IMR-90 (cell line): ENCODE results near the gene USP24. TPM values are rescaled to one million over a fixed set of nuclear protein-coding genes. Genes with fewer than 3 reads are reported as not detected.
"Not testable (repeated sequence)": the region's sequence is repeated elsewhere in the genome, so short reads cannot be mapped to it uniquely, and the experiment has no call there.

Experiments used
- ATAC-seq: fragments of 200-7000 bp; cut with Tn5 transposase; 2 replicates; pipeline ENCODE4 v1.9.1; 2020; ENCODE audit warnings: low read depth, mild to moderate bottlenecking, moderate library complexity
- BruUV-seq: library from RNA; stranded (reverse); fragments of 400-500 nt; replicated peaks from 2 replicates; lab custom pipeline; 2021; lab: Mats Ljungman, UMichigan
- CTCF ChIA-PET: fragments of 300-600 bp; formaldehyde crosslinking; extraction: SDS; loops from one replicate; lab custom pipeline; 2021; ENCODE audit warnings: antibody characterized with exemption; lab: Yijun Ruan, JAX
- POLR2A ChIA-PET: fragments of 300-600 bp; sonication (Branson Sonifier 250); formaldehyde crosslinking; loops from one replicate; lab custom pipeline; 2022; ENCODE audit warnings: antibody characterized with exemption; ENCODE audit not compliant: unreplicated experiment; lab: Charles Lee
- DNase-seq: peaks from one replicate; pipeline ENCODE4 v3.0.0; 2013
- H2AFZ ChIP-seq: replicated peaks from 2 replicates; pipeline ENCODE3; 2013; ENCODE audit warnings: low read length, mild to moderate bottlenecking; ENCODE audit not compliant: poor library complexity
- H2AK5ac ChIP-seq: 2 replicates; pipeline ENCODE4 v1.6.1; 2013; ENCODE audit warnings: low read depth, low read length, inconsistent platforms
- H2AK9ac ChIP-seq: replicated peaks from 2 replicates; pipeline ENCODE3; 2013; ENCODE audit warnings: mild to moderate bottlenecking, low read depth, low read length, moderate library complexity; ENCODE audit not compliant: poor library complexity
- H2BK120ac ChIP-seq: 2 replicates; pipeline ENCODE4 v1.6.1; 2013; ENCODE audit warnings: low read depth, low read length, inconsistent platforms
- H2BK15ac ChIP-seq: 3 replicates; pipeline ENCODE4 v1.6.1; 2013; ENCODE audit warnings: low read depth, low read length, inconsistent platforms
- H2BK20ac ChIP-seq: 2 replicates; pipeline ENCODE4 v1.6.1; 2013; ENCODE audit warnings: low read depth, mild to moderate bottlenecking, inconsistent platforms, low read length, moderate library complexity
- H2BK5ac ChIP-seq: 2 replicates; pipeline ENCODE4 v1.6.1; 2013; ENCODE audit warnings: mild to moderate bottlenecking, low read depth, low read length, inconsistent platforms; ENCODE audit not compliant: poor library complexity, severe bottlenecking
- H3K14ac ChIP-seq: replicated peaks from 2 replicates; pipeline ENCODE4 v1.6.1; 2013; ENCODE audit warnings: low read depth, low read length, inconsistent platforms
- H3K18ac ChIP-seq: 2 replicates; pipeline ENCODE4 v1.6.1; 2013; ENCODE audit warnings: low read depth, low read length, control low read depth
- H3K23ac ChIP-seq: 2 replicates; pipeline ENCODE4 v1.6.1; 2013; ENCODE audit warnings: low read depth, low read length, inconsistent platforms
- H3K27ac ChIP-seq: 2 replicates; pipeline ENCODE4 v1.5.1; 2013; ENCODE audit warnings: mild to moderate bottlenecking, control low read depth, low read length; ENCODE audit not compliant: insufficient read depth
- H3K27me3 ChIP-seq: 2 replicates; pipeline ENCODE4 v1.6.1; 2013; ENCODE audit warnings: low read length; ENCODE audit not compliant: control insufficient read depth, insufficient read depth
- H3K36me3 ChIP-seq: 2 replicates; pipeline ENCODE4 v1.6.1; 2013; ENCODE audit warnings: low read length, mixed read lengths; ENCODE audit not compliant: control insufficient read depth, insufficient read depth
- H3K4ac ChIP-seq: 2 replicates; pipeline ENCODE4 v1.6.1; 2013; ENCODE audit warnings: low read depth, low read length, inconsistent platforms
- H3K4me1 ChIP-seq: 2 replicates; pipeline ENCODE4 v1.6.1; 2013; ENCODE audit warnings: low read length, mixed read lengths; ENCODE audit not compliant: control insufficient read depth, insufficient read depth
- H3K4me2 ChIP-seq: 2 replicates; pipeline ENCODE4 v1.6.1; 2013; ENCODE audit warnings: low read depth, mild to moderate bottlenecking, control low read depth, low read length, moderate library complexity
- H3K4me3 ChIP-seq: 2 replicates; pipeline ENCODE4 v1.5.1; 2013; ENCODE audit warnings: low read depth, mild to moderate bottlenecking, control low read depth, low read length, moderate library complexity; ENCODE audit not compliant: insufficient read depth
- H3K56ac ChIP-seq: 2 replicates; pipeline ENCODE4 v1.6.1; 2013; ENCODE audit warnings: low read length, inconsistent platforms; ENCODE audit not compliant: insufficient read depth; ENCODE audit errors: extremely low read depth
- H3K79me1 ChIP-seq, 2 experiments: 2 replicates each; pipeline ENCODE4 v1.6.1; 2013; ENCODE audit warnings: low read length in 2 of 2, inconsistent platforms in 1 of 2, low read depth in 1 of 2
- H3K9ac ChIP-seq: 2 replicates; pipeline ENCODE4 v1.6.1; 2013; ENCODE audit warnings: low read depth, low read length, control low read depth
- H3K9me1 ChIP-seq: 2 replicates; pipeline ENCODE4 v1.6.1; 2013; ENCODE audit warnings: low read length, inconsistent platforms; ENCODE audit not compliant: insufficient read depth
- H3K9me3 ChIP-seq: 2 replicates; pipeline ENCODE4 v1.6.1; 2013; ENCODE audit warnings: low read length; ENCODE audit not compliant: control insufficient read depth, insufficient read depth
- H4K20me1 ChIP-seq: 2 replicates; pipeline ENCODE4 v1.6.1; 2013; ENCODE audit warnings: low read length, inconsistent platforms; ENCODE audit not compliant: insufficient read depth
- H4K5ac ChIP-seq: 2 replicates; pipeline ENCODE4 v1.6.1; 2013; ENCODE audit warnings: mild to moderate bottlenecking, low read depth, low read length, control low read depth
- H4K8ac ChIP-seq, 2 experiments: 2 replicates each; pipeline ENCODE4 v1.6.1; 2013; ENCODE audit warnings: low read depth in 2 of 2, low read length in 2 of 2, control low read depth in 1 of 2, inconsistent platforms in 1 of 2
- H4K91ac ChIP-seq: 2 replicates; pipeline ENCODE4 v1.6.1; 2013; ENCODE audit warnings: low read depth, low read length, inconsistent platforms; ENCODE audit not compliant: insufficient read depth
- WGBS, 2 experiments: methylation state at CpG; one replicate each; pipeline versions ENCODE4 v1.1.5 to v1.1.7; 2013; ENCODE audit warnings: missing lambda C conversion rate in 2 of 2; ENCODE audit not compliant: insufficient read length in 1 of 2; ENCODE audit errors: extremely low coverage in 2 of 2; 5-methylcytosine and 5-hydroxymethylcytosine counted together
- dilution Hi-C: fragments of 300-500 bp; cut with HindIII; formaldehyde crosslinking; loops from one replicate; pipeline ENCODE4 v1.14.3; 2018; ENCODE audit warnings: low sequenced_read_pairs; ENCODE audit not compliant: unreplicated experiment
- in situ Hi-C: fragments of 300-500 bp; cut with MboI; formaldehyde crosslinking; loops from 3 replicates; pipeline ENCODE4 v1.14.3; 2019; ENCODE audit warnings: low sequenced_read_pairs, inconsistent platforms, mixed read lengths
- intact Hi-C: fragments of 100-400 bp; cut with micrococcal nuclease; formaldehyde crosslinking; loops from 2 replicates; pipeline ENCODE4 v1.10.0; 2022
- polyA plus RNA-seq, 3 experiments: library from polyadenylated mRNA; depleted of rRNA; stranded (reverse); fragments of >200 nt; gene quantifications; 2 replicates each; pipeline ENCODE4 v1.2.3, GENCODE V29; 2012; ENCODE audit warnings: low replicate concordance in 1 of 3
- total RNA-seq: library from RNA; depleted of rRNA; stranded (reverse); fragments of >200 nt; gene quantifications from 2 replicates; pipeline ENCODE4 v1.2.3, GENCODE V29; 2012

USP24 gene
- total and polyA plus RNA-seq, 2 of the 4 experiments (the other 2 are of a cell fraction): 8.4 to 36.7 TPM

GRCh38 chr1:55026682-55027081 is 188.5 kb downstream of the USP24 start:
- BruUV-seq, H2AFZ ChIP-seq, H3K4me3 ChIP-seq, H4K20me1 ChIP-seq, POLR2A ChIA-PET, ATAC-seq, H3K23ac ChIP-seq, H3K4me2 ChIP-seq, H3K18ac ChIP-seq, H2BK15ac ChIP-seq, in situ Hi-C loops, intact Hi-C loops, H3K9me3 ChIP-seq, H3K79me1 ChIP-seq, H4K91ac ChIP-seq, H3K36me3 ChIP-seq, H4K5ac ChIP-seq, H3K4me1 ChIP-seq, H2AK9ac ChIP-seq, DNase-seq, H3K4ac ChIP-seq, H2BK5ac ChIP-seq, H2BK20ac ChIP-seq, CTCF ChIA-PET, H3K9ac ChIP-seq, H2BK120ac ChIP-seq, H3K27ac ChIP-seq, H4K8ac ChIP-seq, H3K56ac ChIP-seq, dilution Hi-C loops, H3K14ac ChIP-seq, H3K9me1 ChIP-seq, H2AK5ac ChIP-seq: not testable (repeated sequence)
- H3K27me3 ChIP-seq: peaks cover 20% of the 10 kb centered on the region
- no CpG with 5 or more reads among the region's 3 CpGs for WGBS, 2 experiments

GRCh38 chr1:55024163-55024562 is 191.0 kb downstream of the USP24 start:
- dilution Hi-C loops, DNase-seq, H3K4ac ChIP-seq, H3K23ac ChIP-seq, H2BK5ac ChIP-seq, H3K9me1 ChIP-seq, H2AK5ac ChIP-seq, H3K36me3 ChIP-seq, H3K79me1 ChIP-seq, H2BK15ac ChIP-seq, H3K18ac ChIP-seq, H4K91ac ChIP-seq, H3K56ac ChIP-seq, intact Hi-C loops, CTCF ChIA-PET, H3K14ac ChIP-seq, POLR2A ChIA-PET, H4K20me1 ChIP-seq, H3K9me3 ChIP-seq, H3K4me2 ChIP-seq, H4K8ac ChIP-seq, H3K27ac ChIP-seq, H3K4me3 ChIP-seq, H4K5ac ChIP-seq, H2BK20ac ChIP-seq, H2AK9ac ChIP-seq, H2AFZ ChIP-seq, H3K4me1 ChIP-seq, ATAC-seq, BruUV-seq, in situ Hi-C loops, H2BK120ac ChIP-seq, H3K9ac ChIP-seq: not testable (repeated sequence)
- peaks cover 20% of the 10 kb centered on the region for H3K27me3 ChIP-seq
- no CpG with 5 or more reads among the region's 10 CpGs for WGBS, 2 experiments
